ENCODE results near the gene L3MBTL4. TPM values are rescaled to one million over a fixed set of nuclear protein-coding genes. Genes with fewer than 3 reads are reported as not detected.

L3MBTL4 gene
- total and polyA plus RNA-seq, 10 of the 15 experiments (the other 5 are each of a cell fraction or from before 2014, with no cell fraction given): 1.3 to 8.7 (median 3.8) TPM

GRCh38 chr18:5961097-5961827 is 453.4 kb downstream of the L3MBTL4 start:
- Histone ChIP-seq H3K9ac (ENCODE audit: control insufficient read depth, insufficient read depth, low read length) (no peak overlapping the region), H3K79me2 (ENCODE audit: control insufficient read depth, insufficient read depth, low read length) (no peaks in the 10 kb centered on the region), H3K27ac (ENCODE audit: control insufficient read depth, insufficient read depth) (no peak overlapping the region), H3K4me3 (no peak overlapping the region), H3K27me3 (replicated peaks in 1 of 2; ENCODE audit: control insufficient read depth in 2 of 2, insufficient read depth in 2 of 2, low read length in 1 of 2) (no peaks in the 10 kb centered on the region; a peak in 1 of 4 replicates), H4K20me1 (ENCODE audit: control insufficient read depth, insufficient read depth) (no peaks in the 10 kb centered on the region), H3K4me2 (ENCODE audit: control insufficient read depth, insufficient read depth) (no peak overlapping the region), H3K9me3 (replicated peaks; ENCODE audit: control insufficient read depth, insufficient read depth, low read length) (no peaks in the 10 kb centered on the region), H3K36me3 (ENCODE audit: control insufficient read depth in 2 of 2, insufficient read depth in 2 of 2, low read length in 1 of 2) (no peaks in the 10 kb centered on the region), H3K4me1 (ENCODE audit: control insufficient read depth, insufficient read depth, low read length) (no peaks in the 10 kb centered on the region), H2AFZ (ENCODE audit: control insufficient read depth, low read depth, low read length) (no peak overlapping the region)
- 17% methylated on average over 10 of the region's 10 CpGs for WGBS (ENCODE audit: insufficient coverage, insufficient replicate concordance, low lambda C conversion rate, missing lambda C conversion rate)
- ChIA-PET SMC1A (ENCODE audit: uncharacterized antibody, unreplicated experiment) (interaction anchor here (0.6 kb wide), 1 partner anchor 251 kb away, joined by 3 read pairs; no protein-coding TSS in a partner anchor), RAD21 (ENCODE audit: unreplicated experiment) (no interaction called here), POLR2A (no interaction called here), CTCF (no interaction called here)
- DNase-seq (ENCODE audit: low read depth, low spot score) (no peak), ATAC-seq (no peak), FAIRE-seq (no peak)
- intact Hi-C loops (cut with micrococcal nuclease; ENCODE audit: unreplicated experiment) (no loop called here), in situ Hi-C loops (cut with MboI) (no loop called here)
- TF ChIP-seq, protein P1, sequence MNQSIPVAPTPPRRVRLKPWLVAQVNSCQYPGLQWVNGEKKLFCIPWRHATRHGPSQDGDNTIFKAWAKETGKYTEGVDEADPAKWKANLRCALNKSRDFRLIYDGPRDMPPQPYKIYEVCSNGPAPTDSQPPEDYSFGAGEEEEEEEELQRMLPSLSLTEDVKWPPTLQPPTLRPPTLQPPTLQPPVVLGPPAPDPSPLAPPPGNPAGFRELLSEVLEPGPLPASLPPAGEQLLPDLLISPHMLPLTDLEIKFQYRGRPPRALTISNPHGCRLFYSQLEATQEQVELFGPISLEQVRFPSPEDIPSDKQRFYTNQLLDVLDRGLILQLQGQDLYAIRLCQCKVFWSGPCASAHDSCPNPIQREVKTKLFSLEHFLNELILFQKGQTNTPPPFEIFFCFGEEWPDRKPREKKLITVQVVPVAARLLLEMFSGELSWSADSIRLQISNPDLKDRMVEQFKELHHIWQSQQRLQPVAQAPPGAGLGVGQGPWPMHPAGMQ (IDR thresholded peaks at IDR 0.05; ENCODE audit: borderline replicate concordance): no peak
- TF ChIP-seq TBL1XR1 (IDR thresholded peaks at IDR 0.05; ENCODE audit: low read depth, low read length): no peak
- TF ChIP-seq YBX1 (IDR thresholded peaks at IDR 0.05): no peak
- no peak for TF ChIP-seq TCF12 (IDR thresholded peaks at IDR 0.05; ENCODE audit: low read depth, low read length)
- no peak for TF ChIP-seq ZNF274 (IDR thresholded peaks at IDR 0.05; ENCODE audit: insufficient read depth, insufficient read length)
- no TSS peak for BruUV-seq (replicated peaks)

GRCh38 chr18:5958822-5959221 is 455.9 kb downstream of the L3MBTL4 start:
- CTCF ChIA-PET: interaction anchor here (0.8 kb wide), 1 partner anchor 9 kb away, joined by 3 read pairs; no protein-coding TSS in a partner anchor
- no peak for ATAC-seq
- intact Hi-C loops (cut with micrococcal nuclease; ENCODE audit: unreplicated experiment): no loop called here
- no peak for TF ChIP-seq KAT2A (conservative IDR thresholded peaks at IDR 0.05; ENCODE audit: control insufficient read depth, low read depth, low read length)
- no peak for TF ChIP-seq CREM (IDR thresholded peaks at IDR 0.05; ENCODE audit: low read depth)
- no peak for TF ChIP-seq ZBTB11 (CRISPR knock-in tag; IDR thresholded peaks at IDR 0.05)

More at GRCh38 chr18:5958822-5959221, 455.9 kb downstream of the L3MBTL4 start:
- Histone ChIP-seq H3K36me3 (ENCODE audit: control insufficient read depth in 2 of 2, insufficient read depth in 2 of 2, low read length in 1 of 2) (no peaks in the 10 kb centered on the region), H3K27ac (ENCODE audit: control insufficient read depth, insufficient read depth) (no peak overlapping the region), H3K9me3 (replicated peaks; ENCODE audit: control insufficient read depth, insufficient read depth, low read length) (no peaks in the 10 kb centered on the region), H3K79me2 (ENCODE audit: control insufficient read depth, insufficient read depth, low read length) (no peaks in the 10 kb centered on the region), H3K4me1 (ENCODE audit: control insufficient read depth, insufficient read depth, low read length) (no peaks in the 10 kb centered on the region), H3K4me3 (no peak overlapping the region), H3K4me2 (ENCODE audit: control insufficient read depth, insufficient read depth) (no peak overlapping the region), H3K9ac (ENCODE audit: control insufficient read depth, insufficient read depth, low read length) (no peak overlapping the region), H4K20me1 (ENCODE audit: control insufficient read depth, insufficient read depth) (no peaks in the 10 kb centered on the region), H2AFZ (ENCODE audit: control insufficient read depth, low read depth, low read length) (no peak overlapping the region), H3K27me3 (replicated peaks in 1 of 2; ENCODE audit: control insufficient read depth in 2 of 2, insufficient read depth in 2 of 2, low read length in 1 of 2) (no peaks in the 10 kb centered on the region; a peak in 1 of 4 replicates)
- ChIA-PET SMC1A (ENCODE audit: uncharacterized antibody, unreplicated experiment) (no interaction called here), RAD21 (ENCODE audit: unreplicated experiment) (no interaction called here), POLR2A (no interaction called here)
- in situ Hi-C loops (cut with MboI): no loop called here
- FAIRE-seq: no peak
- no peak for DNase-seq (ENCODE audit: low read depth, low spot score)
- BruUV-seq (replicated peaks): no TSS peak
- 34% methylated on average over 6 of the region's 6 CpGs for WGBS (ENCODE audit: insufficient coverage, insufficient replicate concordance, low lambda C conversion rate, missing lambda C conversion rate)
